ENCODE results near the gene CPT1C.

GRCh38 chr19:49761625-49762311 is 70.9 kb downstream of the CPT1C start:
- no peak for TF ChIP-seq ZNF274 (IDR thresholded peaks at IDR 0.05; ENCODE audit: low read depth, low read length)
- TF ChIP-seq YY1 (IDR thresholded peaks at IDR 0.05; ENCODE audit: insufficient read depth, insufficient read length): no peak
